Liver (tissue), 3 donors: ENCODE results near the gene UBE2F.

Source experiments
- EGR1 ChIP-seq, 2 donors: IDR thresholded peaks; 2 replicates each; pipeline ENCODE4 v1.6.1; 2016 to 2018; ENCODE audit warnings: antibody characterized with exemption in 2 of 2, low read depth in 2 of 2
- GABPA ChIP-seq, 2 donors: IDR thresholded peaks in 1 of 2; conservative IDR thresholded peaks in 1 of 2; 2 replicates each; pipeline ENCODE4 v1.6.1; 2016; ENCODE audit warnings: antibody characterized with exemption in 2 of 2, mild to moderate bottlenecking in 1 of 2, moderate library complexity in 1 of 2
- HNF4A ChIP-seq, 2 donors: conservative IDR thresholded peaks; 2 replicates each; pipeline ENCODE4 v1.6.1; 2016; ENCODE audit warnings: antibody characterized with exemption in 2 of 2, mild to moderate bottlenecking in 2 of 2
- JUND ChIP-seq, 2 donors: IDR thresholded peaks; 2 replicates each; pipeline ENCODE4 v1.6.1; 2016; ENCODE audit warnings: antibody characterized with exemption in 2 of 2
- RAD21 ChIP-seq, 2 donors: IDR thresholded peaks; 2 replicates each; pipeline ENCODE4 v1.6.1; 2016; ENCODE audit warnings: antibody characterized with exemption in 2 of 2, mild to moderate bottlenecking in 2 of 2
- SP1 ChIP-seq: IDR thresholded peaks from 2 replicates; pipeline ENCODE4 v1.6.1; 2018; ENCODE audit warnings: antibody characterized with exemption, mild to moderate bottlenecking
- TAF1 ChIP-seq: conservative IDR thresholded peaks from 2 replicates; pipeline ENCODE4 v1.6.1; 2016; ENCODE audit warnings: antibody characterized with exemption, mild to moderate bottlenecking
- YY1 ChIP-seq: IDR thresholded peaks from 2 replicates; pipeline ENCODE4 v1.6.1; 2016; ENCODE audit warnings: antibody characterized with exemption, mild to moderate bottlenecking
- TF ChIP-seq, protein P1 (sequence below): fragments of 150-350 bp; IDR thresholded peaks from 2 replicates; pipeline ENCODE4 v1.5.1; 2017; ENCODE audit warnings: improper control_type of control experiment, low read depth, low read length; ENCODE audit not compliant: missing input control
- TF ChIP-seq, protein P2 (sequence below): IDR thresholded peaks from 2 replicates; pipeline ENCODE4 v1.6.1; 2016; ENCODE audit warnings: antibody characterized with exemption
- TF ChIP-seq, protein P3 (sequence below): IDR thresholded peaks from 2 replicates; pipeline ENCODE4 v1.6.1; 2016; ENCODE audit warnings: antibody characterized with exemption
- TF ChIP-seq, protein P4 (sequence below): IDR thresholded peaks from 2 replicates; pipeline ENCODE4 v1.6.1; 2016; ENCODE audit warnings: antibody characterized with exemption, mild to moderate bottlenecking
- donor health status: healthy.
- donor health status: healthy.

DNA sequence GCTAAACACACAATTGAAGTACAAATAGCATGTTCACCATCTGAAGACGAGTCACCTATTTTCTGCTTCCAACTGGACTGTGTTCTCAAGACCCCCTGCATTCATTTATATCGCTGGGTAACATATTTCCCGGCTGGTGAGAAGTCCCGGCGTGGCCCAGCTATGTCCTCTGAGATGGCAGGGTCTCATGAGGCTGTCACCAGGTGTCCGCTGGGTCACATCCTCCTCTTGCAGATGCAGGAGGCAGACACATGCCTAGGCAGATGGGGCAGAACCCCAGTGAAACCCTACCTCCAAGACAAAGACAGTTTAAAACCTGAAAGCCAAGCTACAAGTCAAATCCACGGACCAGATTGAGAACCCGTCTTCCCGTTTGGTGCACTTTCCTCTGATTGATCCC, 36.8 kb upstream of the UBE2F start:
- TF ChIP-seq, protein P1, sequence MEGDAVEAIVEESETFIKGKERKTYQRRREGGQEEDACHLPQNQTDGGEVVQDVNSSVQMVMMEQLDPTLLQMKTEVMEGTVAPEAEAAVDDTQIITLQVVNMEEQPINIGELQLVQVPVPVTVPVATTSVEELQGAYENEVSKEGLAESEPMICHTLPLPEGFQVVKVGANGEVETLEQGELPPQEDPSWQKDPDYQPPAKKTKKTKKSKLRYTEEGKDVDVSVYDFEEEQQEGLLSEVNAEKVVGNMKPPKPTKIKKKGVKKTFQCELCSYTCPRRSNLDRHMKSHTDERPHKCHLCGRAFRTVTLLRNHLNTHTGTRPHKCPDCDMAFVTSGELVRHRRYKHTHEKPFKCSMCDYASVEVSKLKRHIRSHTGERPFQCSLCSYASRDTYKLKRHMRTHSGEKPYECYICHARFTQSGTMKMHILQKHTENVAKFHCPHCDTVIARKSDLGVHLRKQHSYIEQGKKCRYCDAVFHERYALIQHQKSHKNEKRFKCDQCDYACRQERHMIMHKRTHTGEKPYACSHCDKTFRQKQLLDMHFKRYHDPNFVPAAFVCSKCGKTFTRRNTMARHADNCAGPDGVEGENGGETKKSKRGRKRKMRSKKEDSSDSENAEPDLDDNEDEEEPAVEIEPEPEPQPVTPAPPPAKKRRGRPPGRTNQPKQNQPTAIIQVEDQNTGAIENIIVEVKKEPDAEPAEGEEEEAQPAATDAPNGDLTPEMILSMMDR = no peak
- no peak for TF ChIP-seq RAD21 (IDR thresholded peaks at IDR 0.05)
- no peak for TF ChIP-seq SP1
- TF ChIP-seq TAF1 = no peak
- no peak for TF ChIP-seq HNF4A (conservative IDR thresholded peaks at IDR 0.05)
- no peak for TF ChIP-seq YY1
- TF ChIP-seq GABPA (IDR thresholded peaks at IDR 0.05 in 1 of 2, conservative IDR thresholded peaks at IDR 0.05 in 1 of 2) = no peak
- TF ChIP-seq, protein P2, sequence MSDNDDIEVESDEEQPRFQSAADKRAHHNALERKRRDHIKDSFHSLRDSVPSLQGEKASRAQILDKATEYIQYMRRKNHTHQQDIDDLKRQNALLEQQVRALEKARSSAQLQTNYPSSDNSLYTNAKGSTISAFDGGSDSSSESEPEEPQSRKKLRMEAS = no peak
- TF ChIP-seq, protein P3, sequence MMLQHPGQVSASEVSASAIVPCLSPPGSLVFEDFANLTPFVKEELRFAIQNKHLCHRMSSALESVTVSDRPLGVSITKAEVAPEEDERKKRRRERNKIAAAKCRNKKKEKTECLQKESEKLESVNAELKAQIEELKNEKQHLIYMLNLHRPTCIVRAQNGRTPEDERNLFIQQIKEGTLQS = no peak
- TF ChIP-seq JUND (IDR thresholded peaks at IDR 0.05) = no peak
- no peak for TF ChIP-seq EGR1 (IDR thresholded peaks at IDR 0.05; ENCODE audit: low read depth in 2 of 2)
- TF ChIP-seq, protein P4, sequence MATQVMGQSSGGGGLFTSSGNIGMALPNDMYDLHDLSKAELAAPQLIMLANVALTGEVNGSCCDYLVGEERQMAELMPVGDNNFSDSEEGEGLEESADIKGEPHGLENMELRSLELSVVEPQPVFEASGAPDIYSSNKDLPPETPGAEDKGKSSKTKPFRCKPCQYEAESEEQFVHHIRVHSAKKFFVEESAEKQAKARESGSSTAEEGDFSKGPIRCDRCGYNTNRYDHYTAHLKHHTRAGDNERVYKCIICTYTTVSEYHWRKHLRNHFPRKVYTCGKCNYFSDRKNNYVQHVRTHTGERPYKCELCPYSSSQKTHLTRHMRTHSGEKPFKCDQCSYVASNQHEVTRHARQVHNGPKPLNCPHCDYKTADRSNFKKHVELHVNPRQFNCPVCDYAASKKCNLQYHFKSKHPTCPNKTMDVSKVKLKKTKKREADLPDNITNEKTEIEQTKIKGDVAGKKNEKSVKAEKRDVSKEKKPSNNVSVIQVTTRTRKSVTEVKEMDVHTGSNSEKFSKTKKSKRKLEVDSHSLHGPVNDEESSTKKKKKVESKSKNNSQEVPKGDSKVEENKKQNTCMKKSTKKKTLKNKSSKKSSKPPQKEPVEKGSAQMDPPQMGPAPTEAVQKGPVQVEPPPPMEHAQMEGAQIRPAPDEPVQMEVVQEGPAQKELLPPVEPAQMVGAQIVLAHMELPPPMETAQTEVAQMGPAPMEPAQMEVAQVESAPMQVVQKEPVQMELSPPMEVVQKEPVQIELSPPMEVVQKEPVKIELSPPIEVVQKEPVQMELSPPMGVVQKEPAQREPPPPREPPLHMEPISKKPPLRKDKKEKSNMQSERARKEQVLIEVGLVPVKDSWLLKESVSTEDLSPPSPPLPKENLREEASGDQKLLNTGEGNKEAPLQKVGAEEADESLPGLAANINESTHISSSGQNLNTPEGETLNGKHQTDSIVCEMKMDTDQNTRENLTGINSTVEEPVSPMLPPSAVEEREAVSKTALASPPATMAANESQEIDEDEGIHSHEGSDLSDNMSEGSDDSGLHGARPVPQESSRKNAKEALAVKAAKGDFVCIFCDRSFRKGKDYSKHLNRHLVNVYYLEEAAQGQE = no peak
